Breast epithelium (tissue), 4 donors: ENCODE measurements around the gene EPO. TPM values are rescaled to one million over a fixed set of nuclear protein-coding genes. Genes with fewer than 3 reads are reported as not detected.
"Not testable (repeated sequence)": the region's sequence is repeated elsewhere in the genome, so short reads cannot be mapped to it uniquely, and the experiment has no call there.

Source experiments
- DNase-seq, 2 donors: peaks; one replicate each; pipeline ENCODE4 v3.0.0-alpha.2; 2019; ENCODE audit warnings: low spot score in 2 of 2
- H3K27ac ChIP-seq, 2 donors: fragments of 200-600 bp; sonication (generic) in 1 of 2; one replicate each; pipeline ENCODE4 v1.5.1; 2016 to 2019; ENCODE audit warnings: mild to moderate bottlenecking in 1 of 2
- H3K27me3 ChIP-seq, 2 donors: fragments of 200-600 bp; sonication (generic) in 1 of 2; one replicate each; pipeline versions ENCODE4 v1.5.1 to v1.6.0; 2017 to 2019; ENCODE audit warnings: control low read depth in 1 of 2, mild to moderate bottlenecking in 1 of 2
- H3K36me3 ChIP-seq: fragments of 200-600 bp; one replicate; pipeline ENCODE4 v1.5.1; 2019
- H3K4me1 ChIP-seq, 2 donors: fragments of 200-600 bp; sonication (generic); one replicate each; pipeline ENCODE4 v1.5.1; 2016 to 2019; ENCODE audit warnings: control low read depth in 1 of 2
- H3K4me3 ChIP-seq, 3 donors: fragments of 200-600 bp; sonication (generic); 1 replicate in 2 of 3; 2 replicates in 1 of 3; pipeline ENCODE4 v1.5.1; 2016 to 2019; ENCODE audit warnings: mild to moderate bottlenecking in 3 of 3, moderate library complexity in 2 of 3
- H3K9me3 ChIP-seq, 2 donors: fragments of 200-600 bp; sonication (generic) in 1 of 2; one replicate each; pipeline ENCODE4 v1.5.1; 2016 to 2019; ENCODE audit warnings: control low read depth in 1 of 2
- CTCF ChIP-seq, 3 donors: fragments of 450-650 bp; IDR thresholded peaks; one replicate each; pipeline ENCODE4 v1.5.1; 2016 to 2017; ENCODE audit warnings: antibody characterized with exemption in 3 of 3, mild to moderate bottlenecking in 3 of 3, moderate library complexity in 3 of 3
- POLR2A ChIP-seq: fragments of 450-650 bp; IDR thresholded peaks from one replicate; pipeline ENCODE4 v1.6.1; 2016; ENCODE audit warnings: antibody characterized with exemption, mild to moderate bottlenecking, moderate library complexity
- POLR2AphosphoS5 ChIP-seq, 3 donors: sonication (generic); formaldehyde crosslinking; IDR thresholded peaks; one replicate each; pipeline ENCODE4 v1.6.1; 2017; ENCODE audit warnings: antibody characterized with exemption in 3 of 3
- intact Hi-C: fragments of 100-400 bp; cut with DNase I; formaldehyde crosslinking; loops from one replicate; pipeline ENCODE4 v1.15.1; 2023; ENCODE audit warnings: low total_unique reads
- total RNA-seq, 3 donors: library from RNA; depleted of rRNA; stranded (reverse); fragments of >200 nt; gene quantifications; one replicate each; pipeline ENCODE4 v1.1.0, GENCODE V29; 2016

EPO gene
- total RNA-seq, 3 donors from 2014 or later: not detected

DNA sequence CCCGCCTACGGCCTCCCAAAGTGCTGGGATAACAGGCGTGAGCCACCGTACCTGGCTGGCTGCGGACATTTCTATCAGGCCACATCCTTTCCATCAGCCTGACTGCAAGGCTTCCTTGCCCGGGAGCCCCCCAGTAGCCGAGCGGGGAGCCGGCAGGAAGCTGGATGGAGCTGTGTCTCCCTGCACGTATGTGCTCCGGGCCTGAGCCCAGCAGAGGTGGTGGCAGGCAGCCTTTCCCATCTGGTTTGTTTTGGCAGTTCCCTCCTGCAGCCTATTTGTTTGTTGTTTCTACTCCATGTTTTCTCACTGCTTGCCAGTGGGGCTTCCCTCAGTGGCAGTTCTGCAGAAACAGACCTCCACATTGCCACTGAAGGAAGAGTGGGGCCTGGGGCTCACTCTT lies 8.9 kb upstream of the EPO start:
- Histone ChIP-seq H3K9me3 (no peaks in the 10 kb centered on the region), H3K36me3 (no peaks in the 10 kb centered on the region), H3K4me1 (peaks cover 0 to 9% of the 10 kb centered on the region in 2 donors), H3K27ac (no peak overlapping the region), H3K27me3 (no peaks in the 10 kb centered on the region), H3K4me3 (no peak overlapping the region)
- no peak for DNase-seq
- intact Hi-C loops: no loop called here
- no peak for TF ChIP-seq POLR2A
- no peak for TF ChIP-seq CTCF (IDR thresholded peaks at IDR 0.05)
- TF ChIP-seq POLR2AphosphoS5 (IDR thresholded peaks at IDR 0.05): no peak

- TF ChIP-seq CTCF (IDR thresholded peaks at IDR 0.05): no peak
- TF ChIP-seq POLR2AphosphoS5 (IDR thresholded peaks at IDR 0.05): no peak
- no peak for TF ChIP-seq POLR2A
- intact Hi-C loops: no loop called here
- no peak for DNase-seq
Observed at GRCh38 chr7:100714725-100715124, 5.5 kb upstream of the EPO start.

DNA sequence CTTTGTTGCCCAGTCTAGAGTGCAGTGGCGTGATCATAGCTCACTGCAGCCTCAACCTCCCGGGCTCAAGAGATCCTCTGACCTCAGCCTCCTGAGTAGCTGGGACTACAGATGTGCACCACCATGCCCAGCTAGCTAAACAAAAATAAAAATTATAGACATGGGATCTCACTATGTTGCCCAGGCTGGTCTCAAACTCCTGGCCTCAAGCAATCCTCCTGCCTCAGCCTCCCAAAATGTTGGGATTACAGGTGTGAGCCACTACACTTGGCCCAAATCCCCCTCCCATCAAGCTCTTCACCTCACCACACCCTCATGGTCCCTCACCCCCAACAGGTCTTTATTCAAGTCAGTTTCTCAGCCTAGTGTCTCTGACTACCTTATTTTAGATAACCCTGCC lies 3.2 kb upstream of the EPO start:
- peaks cover 6 to 27% of the 10 kb centered on the region in 2 donors for H3K27me3 ChIP-seq
- H3K9me3 ChIP-seq, H3K27ac ChIP-seq, H3K36me3 ChIP-seq, H3K4me3 ChIP-seq, intact Hi-C loops, DNase-seq, H3K4me1 ChIP-seq: not testable (repeated sequence)

More at GRCh38 chr7:100714725-100715124, 5.5 kb upstream of the EPO start:
- peaks cover 0 to 5% of the 10 kb centered on the region in 2 donors for H3K27me3 ChIP-seq
- H3K36me3 ChIP-seq: no peaks in the 10 kb centered on the region
- H3K4me1 ChIP-seq: no peaks in the 10 kb centered on the region
- H3K4me3 ChIP-seq: no peak overlapping the region
- H3K9me3 ChIP-seq: no peaks in the 10 kb centered on the region
- H3K27ac ChIP-seq: no peak overlapping the region

DNA sequence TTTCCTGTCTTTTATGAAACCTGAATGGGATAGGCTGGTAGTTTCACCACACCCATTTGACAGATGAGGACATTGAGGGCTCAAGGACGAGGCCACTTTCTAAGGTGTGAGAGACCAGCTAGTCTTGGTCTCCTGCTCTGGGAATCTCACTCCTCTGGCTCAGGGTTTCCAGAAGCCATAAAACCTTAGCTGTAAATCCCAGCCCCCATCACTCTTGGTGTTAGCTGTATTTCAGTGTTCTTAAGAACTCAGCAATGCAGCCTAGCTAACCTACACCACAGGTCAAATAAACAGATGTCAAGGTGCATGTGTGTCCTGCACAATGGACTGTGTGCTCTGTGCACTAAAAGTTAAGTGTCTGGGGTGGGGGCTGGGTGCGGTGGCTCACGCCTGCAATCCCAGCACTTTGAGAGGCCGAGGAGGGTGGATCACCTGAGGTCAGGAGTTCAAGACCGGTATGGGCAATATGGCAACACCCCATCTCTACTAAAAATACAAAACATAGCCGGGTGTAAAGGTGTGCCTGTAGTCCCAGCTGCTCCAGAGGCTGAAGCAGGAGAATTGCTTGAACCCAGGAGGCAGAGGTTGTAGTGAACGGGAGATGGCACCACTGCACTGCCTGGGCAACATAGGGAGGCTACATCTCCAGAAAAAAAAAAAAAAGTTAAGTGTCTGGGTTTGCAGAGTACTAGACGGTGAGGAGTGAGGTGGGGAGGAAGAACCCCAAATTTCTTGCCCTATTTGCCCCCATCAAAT lies 567 bp upstream of the EPO start:
- Histone ChIP-seq H3K36me3 (no peaks in the 10 kb centered on the region), H3K27me3 (peaks cover 6 to 27% of the 10 kb centered on the region in 2 donors), H3K4me1 (peaks cover 0 to 7% of the 10 kb centered on the region in 2 donors), H3K27ac (no peak overlapping the region), H3K9me3 (no peaks in the 10 kb centered on the region), H3K4me3 (no peak overlapping the region)
- DNase-seq: no peak
- no peak for TF ChIP-seq CTCF (IDR thresholded peaks at IDR 0.05)
- TF ChIP-seq POLR2A: no peak
- TF ChIP-seq POLR2AphosphoS5 (IDR thresholded peaks at IDR 0.05): no peak
- intact Hi-C loops: no loop called here

DNA sequence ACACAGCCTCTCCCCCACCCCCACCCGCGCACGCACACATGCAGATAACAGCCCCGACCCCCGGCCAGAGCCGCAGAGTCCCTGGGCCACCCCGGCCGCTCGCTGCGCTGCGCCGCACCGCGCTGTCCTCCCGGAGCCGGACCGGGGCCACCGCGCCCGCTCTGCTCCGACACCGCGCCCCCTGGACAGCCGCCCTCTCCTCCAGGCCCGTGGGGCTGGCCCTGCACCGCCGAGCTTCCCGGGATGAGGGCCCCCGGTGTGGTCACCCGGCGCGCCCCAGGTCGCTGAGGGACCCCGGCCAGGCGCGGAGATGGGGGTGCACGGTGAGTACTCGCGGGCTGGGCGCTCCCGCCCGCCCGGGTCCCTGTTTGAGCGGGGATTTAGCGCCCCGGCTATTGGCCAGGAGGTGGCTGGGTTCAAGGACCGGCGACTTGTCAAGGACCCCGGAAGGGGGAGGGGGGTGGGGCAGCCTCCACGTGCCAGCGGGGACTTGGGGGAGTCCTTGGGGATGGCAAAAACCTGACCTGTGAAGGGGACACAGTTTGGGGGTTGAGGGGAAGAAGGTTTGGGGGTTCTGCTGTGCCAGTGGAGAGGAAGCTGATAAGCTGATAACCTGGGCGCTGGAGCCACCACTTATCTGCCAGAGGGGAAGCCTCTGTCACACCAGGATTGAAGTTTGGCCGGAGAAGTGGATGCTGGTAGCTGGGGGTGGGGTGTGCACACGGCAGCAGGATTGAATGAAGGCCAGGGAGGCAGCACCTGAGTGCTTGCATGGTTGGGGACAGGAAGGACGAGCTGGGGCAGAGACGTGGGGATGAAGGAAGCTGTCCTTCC lies 620 bp downstream of the EPO start:
- intact Hi-C loops: no loop called here
- DNase-seq: no peak
- TF ChIP-seq POLR2A (no peak), CTCF (IDR thresholded peaks at IDR 0.05) (no peak), POLR2AphosphoS5 (IDR thresholded peaks at IDR 0.05) (no peak)
- Histone ChIP-seq H3K27me3 (peaks cover 6 to 27% of the 10 kb centered on the region in 2 donors), H3K36me3 (no peaks in the 10 kb centered on the region), H3K9me3 (no peaks in the 10 kb centered on the region), H3K4me3 (peak overlapping the region in 2 of 3 donors; percentile 20 to 57), H3K4me1 (peaks cover 0 to 7% of the 10 kb centered on the region in 2 donors), H3K27ac (no peak overlapping the region)
